GM23338 (cell line): ENCODE data around the gene PPP1CC. TPM values are rescaled to one million over a fixed set of nuclear protein-coding genes. Genes with fewer than 3 reads are reported as not detected.
A peak's percentile ranks its signal among the peaks of the same experiment; 100 is the strongest.

Source experiments
- ATAC-seq: fragments of 200-7000 bp; cut with Tn5 transposase; 3 replicates; pipeline ENCODE4 v1.9.1; 2020
- DNase-seq: peaks from one replicate; pipeline ENCODE4 v3.0.0-alpha.2; 2015; ENCODE audit warnings: low spot score
- H2AFZ ChIP-seq: fragments of 200-600 bp; sonication (generic); 2 replicates; pipeline ENCODE4 v1.8.0; 2016; ENCODE audit warnings: antibody characterized with exemption, mild to moderate bottlenecking, moderate library complexity
- H3F3A ChIP-seq: fragments of 200-600 bp; sonication (generic); replicated peaks from 2 replicates; pipeline ENCODE4 v1.8.0; 2017; ENCODE audit warnings: antibody characterized with exemption, mixed run types, low read depth
- H3K27ac ChIP-seq: fragments of 200-600 bp; sonication (generic); 2 replicates; pipeline ENCODE4 v1.6.1; 2016; ENCODE audit warnings: low read depth
- H3K27me3 ChIP-seq: fragments of 200-600 bp; sonication (generic); 2 replicates; pipeline ENCODE4 v1.8.0; 2016; ENCODE audit warnings: mild to moderate bottlenecking, mixed run types, moderate library complexity; ENCODE audit not compliant: insufficient read depth
- H3K36me3 ChIP-seq: fragments of 200-600 bp; sonication (generic); 2 replicates; pipeline ENCODE4 v1.8.0; 2016; ENCODE audit warnings: mild to moderate bottlenecking; ENCODE audit not compliant: insufficient read depth
- H3K4me1 ChIP-seq: fragments of 200-600 bp; sonication (generic); 2 replicates; pipeline ENCODE4 v1.8.0; 2016; ENCODE audit warnings: mild to moderate bottlenecking, moderate library complexity; ENCODE audit not compliant: insufficient read depth
- H3K4me2 ChIP-seq: fragments of 200-600 bp; sonication (generic); 2 replicates; pipeline ENCODE4 v1.7.1; 2017; ENCODE audit warnings: mixed run types
- H3K4me3 ChIP-seq: fragments of 200-600 bp; sonication (generic); 2 replicates; pipeline ENCODE4 v1.6.1; 2016; ENCODE audit warnings: mixed run types
- H3K79me2 ChIP-seq: fragments of 200-600 bp; sonication (generic); replicated peaks from 2 replicates; pipeline ENCODE4 v1.8.0; 2017; ENCODE audit warnings: mild to moderate bottlenecking; ENCODE audit not compliant: insufficient read depth
- H3K9me2 ChIP-seq: fragments of 200-600 bp; sonication (generic); 2 replicates; pipeline ENCODE4 v1.8.0; 2017; ENCODE audit not compliant: insufficient read depth
- H4K20me1 ChIP-seq: fragments of 200-600 bp; sonication (generic); replicated peaks from 2 replicates; pipeline ENCODE4 v1.8.0; 2017; ENCODE audit warnings: mild to moderate bottlenecking; ENCODE audit not compliant: insufficient read depth
- H3K27ac Mint-ChIP-seq: 2 replicates; pipeline ENCODE4 v1.8.0; 2020; ENCODE audit warnings: inconsistent platforms, mild to moderate bottlenecking, moderate library complexity, mixed read lengths
- H3K27me3 Mint-ChIP-seq: 3 replicates; pipeline ENCODE4 v1.8.0; 2022; ENCODE audit warnings: low read depth, mild to moderate bottlenecking, moderate library complexity, mixed read lengths, inconsistent platforms; ENCODE audit not compliant: insufficient read depth, poor library complexity
- H3K36me3 Mint-ChIP-seq: 3 replicates; pipeline ENCODE4 v1.8.0; 2021; ENCODE audit warnings: low read depth, mild to moderate bottlenecking, inconsistent platforms, moderate library complexity, mixed read lengths
- H3K4me1 Mint-ChIP-seq: 3 replicates; pipeline ENCODE4 v1.8.0; 2020; ENCODE audit warnings: mild to moderate bottlenecking, inconsistent platforms, mixed read lengths
- H3K4me3 Mint-ChIP-seq: 3 replicates; pipeline ENCODE4 v1.8.0; 2021; ENCODE audit warnings: moderate library complexity, mild to moderate bottlenecking, inconsistent platforms, mixed read lengths
- H3K9me3 Mint-ChIP-seq: 3 replicates; pipeline ENCODE4 v1.8.0; 2020; ENCODE audit warnings: moderate library complexity, mild to moderate bottlenecking, inconsistent platforms, mixed read lengths
- CREB1 ChIP-seq: fragments of 250-450 bp; sonication (Bioruptor Pico); IDR thresholded peaks from 2 replicates; pipeline ENCODE4 v1.5.0; 2020; ENCODE audit warnings: low read depth, mild to moderate bottlenecking, moderate library complexity
- EZH2 ChIP-seq: fragments of 200-600 bp; sonication (generic); IDR thresholded peaks from one replicate; pipeline ENCODE4 v1.8.0; 2017; ENCODE audit warnings: antibody characterized with exemption, mild to moderate bottlenecking, low read depth; ENCODE audit not compliant: unreplicated experiment
- JUNB ChIP-seq: IDR thresholded peaks from one replicate; pipeline ENCODE4 v1.6.1; 2016; ENCODE audit warnings: antibody characterized with exemption; ENCODE audit not compliant: unreplicated experiment
- NANOG ChIP-seq: IDR thresholded peaks from 2 replicates; pipeline ENCODE4 v1.6.1; 2016; ENCODE audit warnings: antibody characterized with exemption, borderline replicate concordance
- POLR2AphosphoS5 ChIP-seq: IDR thresholded peaks from 2 replicates; pipeline ENCODE4 v1.6.1; 2016; ENCODE audit warnings: antibody characterized with exemption, low read depth
- STAT1 ChIP-seq: IDR thresholded peaks from one replicate; pipeline ENCODE4 v1.6.1; 2016; ENCODE audit warnings: antibody characterized with exemption; ENCODE audit not compliant: unreplicated experiment
- ZNF114 ChIP-seq: fragments of 250-450 bp; sonication (Bioruptor Pico); IDR thresholded peaks from 2 replicates; pipeline ENCODE4 v1.5.0; 2020; ENCODE audit warnings: mild to moderate bottlenecking, moderate library complexity
- ZNF331 ChIP-seq: fragments of 250-450 bp; sonication (Bioruptor Pico); IDR thresholded peaks from 2 replicates; pipeline ENCODE4 v1.5.0; 2020; ENCODE audit warnings: low read depth, mild to moderate bottlenecking, moderate library complexity
- polyA plus RNA-seq: library from polyadenylated mRNA; unstranded; fragments of >200 nt; fragmentation: Nextera tagmentation; extraction: Ambion mirVana; gene quantifications from 2 replicates; pipeline ENCODE4 v1.2.1, GENCODE V29; 2016
- total RNA-seq: library from RNA; depleted of rRNA; stranded (reverse); fragments of >200 nt; shearing (Covaris generic); gene quantifications from 2 replicates; pipeline ENCODE4 v1.2.3, GENCODE V29; 2014
- TF ChIP-seq, protein P1 (sequence below): IDR thresholded peaks from 2 replicates; pipeline ENCODE4 v1.6.1; 2016; ENCODE audit warnings: antibody characterized with exemption
- TF ChIP-seq, protein P2 (sequence below), 2 experiments: fragments of 200-600 bp in 1 of 2; sonication (generic) in 1 of 2; conservative IDR thresholded peaks; 2 replicates each; pipeline versions ENCODE4 v1.5.1 to v1.6.1; 2016 to 2017; ENCODE audit warnings: antibody characterized with exemption in 2 of 2, low read depth in 2 of 2, mild to moderate bottlenecking in 2 of 2, moderate library complexity in 1 of 2

PPP1CC gene
- total and polyA plus RNA-seq, 2 experiments from 2014 or later: 276 to 501 TPM

DNA sequence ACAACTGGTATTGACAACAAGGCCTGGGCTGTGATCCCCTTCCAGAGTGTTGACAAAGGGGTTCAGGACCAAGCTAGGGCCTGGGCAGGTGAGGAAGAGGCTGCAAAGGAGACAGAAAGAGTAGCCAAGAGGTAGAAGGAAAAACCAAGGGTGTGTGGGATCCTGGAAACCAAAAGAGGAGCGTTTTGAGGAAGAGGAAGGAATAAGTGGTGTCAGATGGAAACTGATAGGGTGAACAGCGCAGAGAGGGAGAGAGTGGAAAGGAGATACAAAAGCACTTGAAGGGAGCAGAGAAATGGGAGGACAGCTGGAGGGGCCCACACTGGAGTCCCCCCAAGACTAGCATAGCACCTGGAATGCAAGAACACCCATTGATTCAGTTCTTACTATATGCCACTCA lies 45.5 kb downstream of the PPP1CC start:
- peaks cover 3% of the 10 kb centered on the region; the same call in 2 of the 3 replicates for H3K4me1 Mint-ChIP-seq
- H3K27ac ChIP-seq: no peak overlapping the region
- no peak for ATAC-seq
- no peak overlapping the region for H3K4me2 ChIP-seq
- no peak for DNase-seq
- H3K36me3 ChIP-seq: no peaks in the 10 kb centered on the region
- no peak overlapping the region for H3K4me3 Mint-ChIP-seq
- H3K9me2 ChIP-seq: no peaks in the 10 kb centered on the region
- no peaks in the 10 kb centered on the region for H4K20me1 ChIP-seq
- no peaks in the 10 kb centered on the region; the same call in 2 of the 3 replicates for H3K36me3 Mint-ChIP-seq
- no peaks in the 10 kb centered on the region for H3K4me1 ChIP-seq
- H2AFZ ChIP-seq: no peak overlapping the region
- no peaks in the 10 kb centered on the region for H3K79me2 ChIP-seq
- no peak for TF ChIP-seq ZNF331 (CRISPR knock-in tag)
- H3K27ac Mint-ChIP-seq: no peak overlapping the region
- no peak overlapping the region for H3K4me3 ChIP-seq
- H3K9me3 Mint-ChIP-seq: no peaks in the 10 kb centered on the region
- no peaks in the 10 kb centered on the region for H3K27me3 ChIP-seq
- peaks cover 4% of the 10 kb centered on the region for H3K27me3 Mint-ChIP-seq
- no peaks in the 10 kb centered on the region for H3F3A ChIP-seq

DNA sequence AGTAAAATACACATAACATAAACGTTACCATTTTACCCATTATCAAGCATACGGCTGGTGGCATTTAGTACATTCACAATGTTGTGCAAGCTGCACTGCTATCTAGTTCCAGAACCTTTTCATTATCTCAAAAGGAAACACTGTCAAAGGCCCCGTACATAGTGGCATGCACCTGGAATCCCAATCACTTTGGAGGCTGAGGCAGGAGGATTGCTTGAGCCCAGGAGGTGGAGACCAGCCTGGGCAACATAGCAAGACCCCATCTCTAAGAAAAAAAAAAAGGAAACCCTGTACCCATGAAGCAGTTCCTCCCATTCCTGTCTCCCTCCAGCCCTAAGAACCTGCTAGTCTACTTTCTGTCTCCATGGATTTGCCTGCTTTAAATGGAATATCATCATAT lies 46.4 kb downstream of the PPP1CC start:
- no peaks in the 10 kb centered on the region for H4K20me1 ChIP-seq
- Mint-ChIP-seq H3K27ac (no peak overlapping the region), H3K9me3 (no peaks in the 10 kb centered on the region), H3K4me3 (no peak overlapping the region), H3K4me1 (peaks cover 3% of the 10 kb centered on the region; the same call in 2 of the 3 replicates), H3K36me3 (no peaks in the 10 kb centered on the region; the same call in 2 of the 3 replicates), H3K27me3 (peaks cover 4% of the 10 kb centered on the region)
- no peaks in the 10 kb centered on the region for H3F3A ChIP-seq
- H3K4me1 ChIP-seq: no peaks in the 10 kb centered on the region
- H3K79me2 ChIP-seq: no peaks in the 10 kb centered on the region
- H3K27ac ChIP-seq: no peak overlapping the region
- H3K27me3 ChIP-seq: no peaks in the 10 kb centered on the region
- TF ChIP-seq CREB1 (CRISPR knock-in tag): no peak
- TF ChIP-seq EZH2: no peak
- ATAC-seq: no peak
- no peaks in the 10 kb centered on the region for H3K36me3 ChIP-seq
- H3K4me3 ChIP-seq: no peak overlapping the region
- H3K9me2 ChIP-seq: no peaks in the 10 kb centered on the region
- no peak overlapping the region for H3K4me2 ChIP-seq
- no peak overlapping the region for H2AFZ ChIP-seq
- no peak for DNase-seq

DNA sequence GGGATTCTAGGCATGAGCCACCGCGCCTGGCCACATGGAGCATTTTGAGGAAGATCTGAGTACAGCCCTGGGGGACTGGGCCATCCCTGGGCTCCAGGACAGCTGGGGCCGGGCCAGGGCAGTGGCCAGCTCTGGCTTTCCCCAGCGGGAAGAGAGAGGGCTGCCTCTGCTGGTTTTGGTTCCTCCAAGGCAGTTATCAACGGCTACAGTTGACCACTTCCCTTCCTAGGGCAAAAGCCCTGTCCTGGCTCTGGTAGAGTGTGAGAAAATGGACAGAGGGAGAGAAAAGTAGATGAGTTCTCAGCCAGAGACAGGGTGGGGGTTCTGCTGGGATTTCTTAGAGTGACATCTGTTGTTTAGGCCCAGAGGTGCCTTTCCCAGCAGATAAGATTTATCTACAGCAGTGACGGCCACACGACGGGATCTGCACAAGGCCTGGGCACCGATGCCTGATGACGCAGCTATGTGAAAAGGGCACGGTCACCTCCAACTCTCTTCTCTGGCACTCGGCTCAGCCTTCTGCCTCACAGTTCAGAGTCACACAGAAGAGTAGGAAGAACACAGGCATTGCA lies 48.3 kb downstream of the PPP1CC start:
- DNase-seq: no peak
- H3K36me3 Mint-ChIP-seq: no peaks in the 10 kb centered on the region; the same call in 2 of the 3 replicates
- Histone ChIP-seq H3K27me3 (no peaks in the 10 kb centered on the region), H2AFZ (peak overlapping the region; percentile 63), H3K4me1 (peaks cover 8% of the 10 kb centered on the region), H3K4me2 (no peak overlapping the region), H3K4me3 (no peak overlapping the region), H3K79me2 (no peaks in the 10 kb centered on the region), H3K36me3 (no peaks in the 10 kb centered on the region), H3K27ac (no peak overlapping the region), H3K9me2 (no peaks in the 10 kb centered on the region), H4K20me1 (no peaks in the 10 kb centered on the region), H3F3A (peaks cover 6% of the 10 kb centered on the region; the same call in 1 of the 2 replicates)
- H3K9me3 Mint-ChIP-seq: no peaks in the 10 kb centered on the region
- ATAC-seq: no peak
- no peak overlapping the region for H3K4me3 Mint-ChIP-seq
- peaks cover 13% of the 10 kb centered on the region for H3K4me1 Mint-ChIP-seq
- TF ChIP-seq ZNF114 (CRISPR knock-in tag) (no peak), JUNB (no peak), STAT1 (no peak), CREB1 (CRISPR knock-in tag) (no peak), NANOG (no peak), POLR2AphosphoS5 (no peak)
- TF ChIP-seq, protein P1, sequence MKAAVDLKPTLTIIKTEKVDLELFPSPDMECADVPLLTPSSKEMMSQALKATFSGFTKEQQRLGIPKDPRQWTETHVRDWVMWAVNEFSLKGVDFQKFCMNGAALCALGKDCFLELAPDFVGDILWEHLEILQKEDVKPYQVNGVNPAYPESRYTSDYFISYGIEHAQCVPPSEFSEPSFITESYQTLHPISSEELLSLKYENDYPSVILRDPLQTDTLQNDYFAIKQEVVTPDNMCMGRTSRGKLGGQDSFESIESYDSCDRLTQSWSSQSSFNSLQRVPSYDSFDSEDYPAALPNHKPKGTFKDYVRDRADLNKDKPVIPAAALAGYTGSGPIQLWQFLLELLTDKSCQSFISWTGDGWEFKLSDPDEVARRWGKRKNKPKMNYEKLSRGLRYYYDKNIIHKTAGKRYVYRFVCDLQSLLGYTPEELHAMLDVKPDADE: no peak
- TF ChIP-seq, protein P2, sequence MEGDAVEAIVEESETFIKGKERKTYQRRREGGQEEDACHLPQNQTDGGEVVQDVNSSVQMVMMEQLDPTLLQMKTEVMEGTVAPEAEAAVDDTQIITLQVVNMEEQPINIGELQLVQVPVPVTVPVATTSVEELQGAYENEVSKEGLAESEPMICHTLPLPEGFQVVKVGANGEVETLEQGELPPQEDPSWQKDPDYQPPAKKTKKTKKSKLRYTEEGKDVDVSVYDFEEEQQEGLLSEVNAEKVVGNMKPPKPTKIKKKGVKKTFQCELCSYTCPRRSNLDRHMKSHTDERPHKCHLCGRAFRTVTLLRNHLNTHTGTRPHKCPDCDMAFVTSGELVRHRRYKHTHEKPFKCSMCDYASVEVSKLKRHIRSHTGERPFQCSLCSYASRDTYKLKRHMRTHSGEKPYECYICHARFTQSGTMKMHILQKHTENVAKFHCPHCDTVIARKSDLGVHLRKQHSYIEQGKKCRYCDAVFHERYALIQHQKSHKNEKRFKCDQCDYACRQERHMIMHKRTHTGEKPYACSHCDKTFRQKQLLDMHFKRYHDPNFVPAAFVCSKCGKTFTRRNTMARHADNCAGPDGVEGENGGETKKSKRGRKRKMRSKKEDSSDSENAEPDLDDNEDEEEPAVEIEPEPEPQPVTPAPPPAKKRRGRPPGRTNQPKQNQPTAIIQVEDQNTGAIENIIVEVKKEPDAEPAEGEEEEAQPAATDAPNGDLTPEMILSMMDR (conservative IDR thresholded peaks at IDR 0.05; ENCODE audit: low read depth in 2 of 2): no peak
- no peak overlapping the region for H3K27ac Mint-ChIP-seq
- H3K27me3 Mint-ChIP-seq: peaks cover 10% of the 10 kb centered on the region
